HepG2 (cell line): ENCODE results near the gene GRIK1. TPM values are rescaled to one million over a fixed set of nuclear protein-coding genes. Genes with fewer than 3 reads are reported as not detected.

Experiments used
- ATAC-seq: fragments of 200-7000 bp; cut with Tn5 transposase; 3 replicates; pipeline ENCODE4 v1.9.1; 2020; ENCODE audit warnings: mild to moderate bottlenecking, moderate library complexity
- BruUV-seq: library from RNA; stranded (reverse); fragments of 400-500 nt; replicated peaks from 2 replicates; lab custom pipeline; 2021; lab: Mats Ljungman, UMichigan
- CTCF ChIA-PET: fragments of 300-600 bp; formaldehyde crosslinking; extraction: SDS; loops from one replicate; lab custom pipeline; 2021; ENCODE audit warnings: low total read pairs, inconsistent platforms, low intra/inter-chr PET ratio; lab: Yijun Ruan, JAX
- POLR2A ChIA-PET: fragments of 350-600 bp; sonication (Branson Sonifier 250); formaldehyde crosslinking; loops from one replicate; lab custom pipeline; 2020; ENCODE audit warnings: antibody characterized with exemption, inconsistent platforms; lab: Yijun Ruan, JAX
- DNase-seq: peaks from one replicate; pipeline ENCODE4 v3.0.0-alpha.2; 2015; ENCODE audit warnings: low spot score
- FAIRE-seq: peaks from 3 replicates; lab custom pipeline; 2011; peaks lifted over from hg19 to GRCh38; lab: Jason Lieb, UNC
- H2AFZ ChIP-seq: one replicate; pipeline ENCODE4 v1.6.1; 2011; ENCODE audit warnings: low read length, inconsistent platforms
- H3K27ac ChIP-seq: fragments of 300-600 bp; 3 replicates; pipeline ENCODE4 v1.8.0; 2011; ENCODE audit warnings: mixed run types, mild to moderate bottlenecking, mixed read lengths, low read length, inconsistent platforms; ENCODE audit not compliant: insufficient read depth; ENCODE audit errors: extremely low read length
- H3K27me3 ChIP-seq, 2 experiments: fragments of 200-600 bp in 1 of 2; 2 replicates in 1 of 2; 3 replicates in 1 of 2; pipeline versions ENCODE4 v1.6.0 to v1.8.0; 2011; ENCODE audit warnings: low read length in 2 of 2, mild to moderate bottlenecking in 2 of 2, moderate library complexity in 2 of 2, inconsistent platforms in 1 of 2; ENCODE audit not compliant: insufficient read depth in 2 of 2, control insufficient read depth in 1 of 2
- H3K36me3 ChIP-seq, 2 experiments: fragments of 200-600 bp in 1 of 2; replicated peaks in 1 of 2; 2 replicates in 1 of 2; 3 replicates in 1 of 2; pipeline versions ENCODE4 v1.5.1 to v1.8.0; 2011; ENCODE audit warnings: low read length in 2 of 2, inconsistent platforms in 1 of 2; ENCODE audit not compliant: insufficient read depth in 2 of 2, control insufficient read depth in 1 of 2
- H3K4me1 ChIP-seq: 2 replicates; pipeline ENCODE4 v1.5.1; 2012; ENCODE audit warnings: low read length, inconsistent platforms; ENCODE audit not compliant: insufficient read depth
- H3K4me2 ChIP-seq: 2 replicates; pipeline ENCODE4 v1.6.0; 2011; ENCODE audit warnings: low read depth, low read length, inconsistent platforms
- H3K4me3 ChIP-seq, 3 experiments: fragments of 200-600 bp in 1 of 3; sonication (generic), shearing (Covaris generic) in 1 of 3; replicated peaks in 1 of 3; 2 replicates each; pipeline ENCODE4 v1.5.1; 2011 to 2016; ENCODE audit warnings: low read length in 3 of 3, inconsistent platforms in 2 of 3, low read depth in 2 of 3, mild to moderate bottlenecking in 2 of 3, control low read depth in 1 of 3, mixed read lengths in 1 of 3; ENCODE audit not compliant: insufficient read depth in 1 of 3
- H3K79me2 ChIP-seq: one replicate; pipeline ENCODE4 v1.6.1; 2011; ENCODE audit warnings: low read length, inconsistent platforms; ENCODE audit not compliant: insufficient read depth
- H3K9ac ChIP-seq: 2 replicates; pipeline ENCODE4 v1.6.0; 2011; ENCODE audit warnings: mild to moderate bottlenecking, low read depth, low read length, inconsistent platforms; ENCODE audit not compliant: insufficient read depth
- H3K9me3 ChIP-seq: 2 replicates; pipeline ENCODE4 v1.5.1; 2012; ENCODE audit warnings: mild to moderate bottlenecking, low read length
- H4K20me1 ChIP-seq: 2 replicates; pipeline ENCODE4 v1.6.0; 2011; ENCODE audit warnings: inconsistent platforms, mild to moderate bottlenecking, low read length, moderate library complexity; ENCODE audit not compliant: insufficient read depth
- KLF15 ChIP-seq: sonication (generic); formaldehyde crosslinking; IDR thresholded peaks from 2 replicates; pipeline ENCODE4 v1.8.1; 2023; ENCODE audit warnings: borderline replicate concordance, mild to moderate bottlenecking, inconsistent platforms, missing genetic modification reagents, mixed read lengths
- MAZ ChIP-seq, 2 experiments: sonication (generic) in 1 of 2; formaldehyde crosslinking in 1 of 2; IDR thresholded peaks; 2 replicates each; pipeline versions ENCODE4 v1.5.0 to v1.6.1; 2012 to 2020; ENCODE audit warnings: low read depth in 2 of 2, mild to moderate bottlenecking in 2 of 2, borderline replicate concordance in 1 of 2, improper control_type of control experiment in 1 of 2, low read length in 1 of 2, missing genetic modification reagents in 1 of 2, moderate library complexity in 1 of 2
- RFX3 ChIP-seq: IDR thresholded peaks from 2 replicates; pipeline ENCODE4 v1.6.1; 2016; ENCODE audit warnings: missing biosample characterization, missing genetic modification reagents
- ZNF775 ChIP-seq: sonication (generic); formaldehyde crosslinking; IDR thresholded peaks from 2 replicates; pipeline ENCODE4 v1.4.0; 2020; ENCODE audit warnings: missing genetic modification reagents, mild to moderate bottlenecking, moderate library complexity, borderline replicate concordance
- ZNF883 ChIP-seq: sonication (generic); formaldehyde crosslinking; IDR thresholded peaks from 2 replicates; pipeline ENCODE4 v1.5.1; 2020; ENCODE audit warnings: mild to moderate bottlenecking, missing genetic modification reagents; ENCODE audit errors: not compliant biosample characterization
- WGBS: methylation state at CpG from one replicate; pipeline ENCODE4 v1.1.6; 2017; ENCODE audit warnings: low lambda C conversion rate; 5-methylcytosine and 5-hydroxymethylcytosine counted together
- in situ Hi-C: cut with HindIII; loops from 2 replicates; pipeline ENCODE4 v1.10.0; 2017; ENCODE audit warnings: low pct_unique_long_range_greater_than_20kb; ENCODE audit not compliant: extremely low pct_ligation_motif_present
- intact Hi-C: fragments of 100-400 bp; cut with micrococcal nuclease; formaldehyde crosslinking; loops from one replicate; pipeline ENCODE4 v1.10.0; 2022; ENCODE audit not compliant: unreplicated experiment
- polyA plus RNA-seq, 8 experiments: library from polyadenylated mRNA; depleted of rRNA in 3 of 8; stranded (reverse) in 7 of 8; unstranded in 1 of 8; fragments of >200 nt; fragmentation: Illumina TruSeq in 4 of 8; extraction: Trizol in 4 of 8; gene quantifications; 2 replicates each; pipeline versions ENCODE4 v1.2.1 to v1.2.3, GENCODE V29; 2011 to 2016; ENCODE audit warnings: low read depth in 4 of 8, missing spikeins in 1 of 8, mixed read lengths in 1 of 8; ENCODE audit not compliant: insufficient read depth in 1 of 8
- total RNA-seq, 5 experiments: library from RNA; depleted of rRNA; stranded (reverse); fragments of >200 nt; fragmentation: Illumina TruSeq; extraction: Trizol; gene quantifications; 2 replicates each; pipeline ENCODE4 v1.2.3, GENCODE V29; 2016; ENCODE audit warnings: low read depth in 1 of 5
- TF ChIP-seq, protein P1 (sequence below): fragments of 450-650 bp; IDR thresholded peaks from 2 replicates; pipeline ENCODE4 v1.6.1; 2016
- TF ChIP-seq, protein P2 (sequence below): sonication (generic); formaldehyde crosslinking; IDR thresholded peaks from 2 replicates; pipeline ENCODE4 v1.8.0; 2022; ENCODE audit warnings: mild to moderate bottlenecking, missing genetic modification reagents, borderline replicate concordance
- TF ChIP-seq, protein P3 (sequence below): sonication (generic); formaldehyde crosslinking; conservative IDR thresholded peaks from 2 replicates; pipeline ENCODE4 v1.4.0; 2020; ENCODE audit warnings: missing genetic modification reagents

The GRIK1 gene
- total and polyA plus RNA-seq, 2 of the 13 experiments (the other 11 are each of a cell fraction or from before 2014, with no cell fraction given), result not detected

DNA sequence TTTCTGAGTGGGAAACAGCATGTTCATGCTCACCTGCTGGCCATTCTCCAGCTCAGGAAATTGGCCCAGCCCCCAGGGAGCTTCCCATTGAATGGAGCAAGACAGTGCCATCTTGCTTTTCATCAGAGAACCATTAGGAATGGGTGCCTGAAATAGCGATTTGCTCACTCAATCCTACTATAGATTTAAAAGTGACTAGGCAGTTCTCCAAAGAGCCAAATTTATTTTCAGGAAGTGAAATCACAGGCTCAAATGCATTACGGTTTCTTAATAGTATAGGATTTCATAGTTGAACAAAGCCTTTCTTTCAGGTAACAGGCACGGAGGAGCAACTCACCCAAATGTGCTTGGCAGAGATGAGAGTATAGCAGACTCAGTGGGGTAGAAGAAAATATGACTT, 272.1 kb downstream of the GRIK1 start:
- BruUV-seq, result no TSS peak
- no peak overlapping the region for H2AFZ ChIP-seq

More for the DNA sequence above, 272.1 kb downstream of the GRIK1 start:
- DNase-seq (no peak), ATAC-seq (no peak), FAIRE-seq (no peak)
- no peaks in the 10 kb centered on the region for H3K79me2 ChIP-seq
- 53% methylated on average over 3 of the region's 3 CpGs for WGBS
- H3K4me3 ChIP-seq, result no peak overlapping the region
- POLR2A ChIA-PET, result no interaction called here
- no peaks in the 10 kb centered on the region for H4K20me1 ChIP-seq
- H3K9me3 ChIP-seq, result no peaks in the 10 kb centered on the region
- CTCF ChIA-PET, result no interaction called here
- no peak overlapping the region for H3K27ac ChIP-seq
- intact Hi-C loops (no loop called here), in situ Hi-C loops (no loop called here)
- H3K4me1 ChIP-seq, result no peaks in the 10 kb centered on the region
- H3K27me3 ChIP-seq, result no peaks in the 10 kb centered on the region
- H3K36me3 ChIP-seq, result no peaks in the 10 kb centered on the region
- no peak overlapping the region for H3K9ac ChIP-seq
- H3K4me2 ChIP-seq, result no peak overlapping the region
- TF ChIP-seq KLF15, result no peak
- TF ChIP-seq, protein P1, sequence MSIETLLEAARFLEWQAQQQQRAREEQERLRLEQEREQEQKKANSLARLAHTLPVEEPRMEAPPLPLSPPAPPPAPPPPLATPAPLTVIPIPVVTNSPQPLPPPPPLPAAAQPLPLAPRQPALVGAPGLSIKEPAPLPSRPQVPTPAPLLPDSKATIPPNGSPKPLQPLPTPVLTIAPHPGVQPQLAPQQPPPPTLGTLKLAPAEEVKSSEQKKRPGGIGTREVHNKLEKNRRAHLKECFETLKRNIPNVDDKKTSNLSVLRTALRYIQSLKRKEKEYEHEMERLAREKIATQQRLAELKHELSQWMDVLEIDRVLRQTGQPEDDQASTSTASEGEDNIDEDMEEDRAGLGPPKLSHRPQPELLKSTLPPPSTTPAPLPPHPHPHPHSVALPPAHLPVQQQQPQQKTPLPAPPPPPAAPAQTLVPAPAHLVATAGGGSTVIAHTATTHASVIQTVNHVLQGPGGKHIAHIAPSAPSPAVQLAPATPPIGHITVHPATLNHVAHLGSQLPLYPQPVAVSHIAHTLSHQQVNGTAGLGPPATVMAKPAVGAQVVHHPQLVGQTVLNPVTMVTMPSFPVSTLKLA, result no peak
- TF ChIP-seq, protein P2, sequence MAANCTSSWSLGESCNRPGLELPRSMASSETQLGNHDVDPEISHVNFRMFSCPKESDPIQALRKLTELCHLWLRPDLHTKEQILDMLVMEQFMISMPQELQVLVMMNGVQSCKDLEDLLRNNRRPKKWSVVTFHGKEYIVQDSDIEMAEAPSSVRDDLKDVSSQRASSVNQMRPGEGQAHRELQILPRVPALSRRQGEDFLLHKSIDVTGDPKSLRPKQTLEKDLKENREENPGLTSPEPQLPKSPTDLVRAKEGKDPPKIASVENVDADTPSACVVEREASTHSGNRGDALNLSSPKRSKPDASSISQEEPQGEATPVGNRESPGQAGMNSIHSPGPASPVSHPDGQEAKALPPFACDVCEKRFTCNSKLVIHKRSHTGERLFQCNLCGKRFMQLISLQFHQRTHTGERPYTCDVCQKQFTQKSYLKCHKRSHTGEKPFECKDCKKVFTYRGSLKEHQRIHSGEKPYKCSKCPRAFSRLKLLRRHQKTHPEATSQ (CRISPR knock-in tag), result no peak
- TF ChIP-seq ZNF883 (CRISPR knock-in tag), result no peak
- no peak for TF ChIP-seq ZNF775 (CRISPR knock-in tag)
- TF ChIP-seq, protein P3, sequence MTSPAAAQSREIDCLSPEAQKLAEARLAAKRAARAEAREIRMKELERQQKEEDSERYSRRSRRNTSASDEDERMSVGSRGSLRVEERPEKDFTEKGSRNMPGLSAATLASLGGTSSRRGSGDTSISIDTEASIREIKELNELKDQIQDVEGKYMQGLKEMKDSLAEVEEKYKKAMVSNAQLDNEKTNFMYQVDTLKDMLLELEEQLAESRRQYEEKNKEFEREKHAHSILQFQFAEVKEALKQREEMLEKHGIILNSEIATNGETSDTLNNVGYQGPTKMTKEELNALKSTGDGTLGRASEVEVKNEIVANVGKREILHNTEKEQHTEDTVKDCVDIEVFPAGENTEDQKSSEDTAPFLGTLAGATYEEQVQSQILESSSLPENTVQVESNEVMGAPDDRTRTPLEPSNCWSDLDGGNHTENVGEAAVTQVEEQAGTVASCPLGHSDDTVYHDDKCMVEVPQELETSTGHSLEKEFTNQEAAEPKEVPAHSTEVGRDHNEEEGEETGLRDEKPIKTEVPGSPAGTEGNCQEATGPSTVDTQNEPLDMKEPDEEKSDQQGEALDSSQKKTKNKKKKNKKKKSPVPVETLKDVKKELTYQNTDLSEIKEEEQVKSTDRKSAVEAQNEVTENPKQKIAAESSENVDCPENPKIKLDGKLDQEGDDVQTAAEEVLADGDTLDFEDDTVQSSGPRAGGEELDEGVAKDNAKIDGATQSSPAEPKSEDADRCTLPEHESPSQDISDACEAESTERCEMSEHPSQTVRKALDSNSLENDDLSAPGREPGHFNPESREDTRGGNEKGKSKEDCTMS (CRISPR knock-in tag), result no peak
- no peak for TF ChIP-seq RFX3
- no peak for TF ChIP-seq MAZ (IDR thresholded peaks at IDR 0.05; ENCODE audit: borderline replicate concordance, low read depth, low read length)
- no peak for TF ChIP-seq MAZ (CRISPR knock-in tag; IDR thresholded peaks at IDR 0.05; ENCODE audit: low read depth)
